Measurements from ENCODE around the gene FBRS.
A peak's percentile ranks its signal among the peaks of the same experiment; 100 is the strongest.
"Not testable (repeated sequence)": the region's sequence is repeated elsewhere in the genome, so short reads cannot be mapped to it uniquely, and the experiment has no call there.

The FBRS gene

DNA sequence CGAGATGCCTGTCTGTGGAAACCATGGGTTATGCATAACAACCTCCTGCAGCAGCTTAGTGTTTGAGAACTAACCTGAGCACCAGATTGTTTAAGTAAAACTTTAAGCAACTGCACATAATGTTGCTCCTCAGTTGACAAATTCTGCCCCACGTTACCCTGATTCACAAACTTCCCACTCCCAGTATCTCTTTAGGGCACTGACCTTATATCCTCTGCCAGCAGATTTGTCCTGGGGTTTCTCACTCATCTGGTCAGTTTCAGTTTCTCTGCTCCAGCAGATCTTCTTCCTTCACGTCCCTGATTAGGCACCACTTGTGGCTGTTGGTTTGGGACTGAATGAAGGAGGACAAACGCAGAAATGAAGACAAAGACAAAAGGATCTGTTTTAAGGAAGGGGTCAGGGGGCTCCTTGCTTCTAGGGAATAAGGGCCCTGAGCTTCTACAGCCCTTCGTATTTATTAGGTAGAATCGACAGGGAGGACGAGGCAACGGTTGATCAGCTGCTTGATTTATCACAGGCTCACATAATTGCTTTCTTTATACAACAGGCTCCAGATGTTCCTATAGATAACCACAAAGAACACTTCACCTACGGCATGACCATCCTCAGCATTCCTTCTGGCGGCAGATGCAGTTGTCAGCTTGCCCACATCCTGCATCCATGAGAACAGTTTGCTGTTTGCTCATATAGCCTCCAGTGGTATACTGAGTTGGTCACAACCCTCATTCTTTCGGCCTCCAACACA lies 34.5 kb upstream of the FBRS start:
- 86 to 92% methylated on average over 10 of the region's 11 CpGs for WGBS, 2 experiments (ENCODE audit: insufficient coverage in 2 of 2)
- Histone ChIP-seq H3K9me3 (ENCODE audit: control insufficient read depth, low read length) (peaks cover 6% of the 10 kb centered on the region), H3K4me1 (ENCODE audit: control insufficient read depth, insufficient read depth, low read length, poor library complexity, severe bottlenecking) (no peaks in the 10 kb centered on the region), H3K27ac (ENCODE audit: low read depth, low read length, severe bottlenecking) (no peak overlapping the region), H3K4me3 (ENCODE audit: extremely low read depth, insufficient read depth, low read length, poor library complexity, severe bottlenecking) (no peak overlapping the region), H3K36me3 (ENCODE audit: control insufficient read depth, insufficient read depth, low read length) (no peaks in the 10 kb centered on the region)

DNA sequence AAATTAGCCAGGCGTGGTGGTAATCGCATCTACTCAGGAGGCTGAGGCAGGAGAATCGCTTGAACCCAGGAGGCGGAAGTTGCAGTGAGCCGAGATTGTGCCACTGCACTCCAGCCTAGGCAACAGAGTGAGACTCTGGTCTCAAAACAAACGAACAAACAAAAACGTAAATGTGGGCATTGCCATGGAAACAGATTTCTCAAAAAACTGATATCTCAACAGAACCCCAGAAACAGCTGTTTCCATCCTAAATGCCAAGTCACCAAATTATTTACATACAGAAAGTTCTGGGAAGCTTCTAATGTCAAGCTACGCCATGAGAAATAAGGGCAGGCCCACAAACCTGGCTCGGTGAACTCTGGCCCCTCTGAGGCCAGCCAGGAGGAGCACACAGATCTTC lies 32.0 kb upstream of the FBRS start:
- no peaks in the 10 kb centered on the region for H3K4me1 ChIP-seq (ENCODE audit: control insufficient read depth, insufficient read depth, low read length, poor library complexity, severe bottlenecking)

DNA sequence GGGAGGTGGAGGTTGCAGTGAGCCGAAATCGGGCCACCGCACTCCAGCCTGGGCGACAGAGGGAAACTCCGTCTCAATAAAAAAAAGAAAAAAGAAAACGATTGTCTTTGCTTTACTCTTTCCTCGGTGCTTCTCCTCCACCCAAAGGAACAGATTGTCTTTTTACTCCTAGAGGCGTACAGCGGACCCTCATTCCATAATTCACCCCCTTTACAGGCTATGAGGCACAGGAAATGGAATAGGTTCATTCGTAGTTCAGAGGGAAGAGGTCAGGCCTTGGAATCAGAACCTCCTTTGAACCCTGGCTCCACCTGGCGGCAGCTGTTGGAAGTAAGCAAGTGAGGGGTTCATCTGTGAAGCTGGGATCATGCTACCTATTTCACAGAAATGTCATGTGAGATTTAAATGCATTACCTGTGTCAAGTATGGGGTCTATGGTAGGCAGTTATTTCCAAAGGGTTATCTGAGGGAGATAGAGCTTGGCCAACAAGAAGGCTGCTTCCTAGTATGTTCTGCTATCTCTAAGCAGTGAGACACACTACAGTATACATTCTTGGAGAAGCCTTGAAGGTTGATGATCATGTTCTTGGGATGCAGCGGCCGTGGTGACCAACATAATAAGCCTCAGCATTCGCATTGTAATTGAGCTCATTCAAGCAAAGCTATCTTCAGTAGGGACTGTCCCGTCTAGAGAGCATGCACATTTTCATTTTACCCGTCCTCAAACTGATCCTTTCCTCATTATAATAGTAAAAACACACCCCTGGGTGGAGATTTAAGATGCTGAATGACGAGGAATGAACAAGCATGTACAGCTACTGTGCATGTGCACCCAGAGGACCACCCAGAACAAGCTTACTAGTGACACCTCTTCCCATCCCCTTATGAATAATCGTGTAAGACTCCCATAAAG lies 29.3 kb upstream of the FBRS start:
- Histone ChIP-seq H3K27ac (ENCODE audit: low read depth, low read length, severe bottlenecking) (no peak overlapping the region), H3K9me3 (ENCODE audit: control insufficient read depth, low read length) (no peaks in the 10 kb centered on the region), H3K36me3 (ENCODE audit: control insufficient read depth, insufficient read depth, low read length) (no peaks in the 10 kb centered on the region), H3K4me3 (ENCODE audit: extremely low read depth, insufficient read depth, low read length, poor library complexity, severe bottlenecking) (no peak overlapping the region), H3K4me1 (ENCODE audit: control insufficient read depth, insufficient read depth, low read length, poor library complexity, severe bottlenecking) (no peaks in the 10 kb centered on the region)
- 49 to 82% methylated on average over 9 to 10 of the region's 18 CpGs for WGBS, 2 experiments (ENCODE audit: insufficient coverage in 2 of 2)

More for the DNA sequence above, 32.0 kb upstream of the FBRS start:
- H3K27ac ChIP-seq (ENCODE audit: low read depth, low read length, severe bottlenecking), result no peak overlapping the region
- no peak overlapping the region for H3K4me3 ChIP-seq (ENCODE audit: extremely low read depth, insufficient read depth, low read length, poor library complexity, severe bottlenecking)
- H3K36me3 ChIP-seq (ENCODE audit: control insufficient read depth, insufficient read depth, low read length), result no peaks in the 10 kb centered on the region
- 87 to 96% methylated on average over 9 of the region's 9 CpGs for WGBS, 2 experiments (ENCODE audit: insufficient coverage in 2 of 2)
- no peaks in the 10 kb centered on the region for H3K9me3 ChIP-seq (ENCODE audit: control insufficient read depth, low read length)

DNA sequence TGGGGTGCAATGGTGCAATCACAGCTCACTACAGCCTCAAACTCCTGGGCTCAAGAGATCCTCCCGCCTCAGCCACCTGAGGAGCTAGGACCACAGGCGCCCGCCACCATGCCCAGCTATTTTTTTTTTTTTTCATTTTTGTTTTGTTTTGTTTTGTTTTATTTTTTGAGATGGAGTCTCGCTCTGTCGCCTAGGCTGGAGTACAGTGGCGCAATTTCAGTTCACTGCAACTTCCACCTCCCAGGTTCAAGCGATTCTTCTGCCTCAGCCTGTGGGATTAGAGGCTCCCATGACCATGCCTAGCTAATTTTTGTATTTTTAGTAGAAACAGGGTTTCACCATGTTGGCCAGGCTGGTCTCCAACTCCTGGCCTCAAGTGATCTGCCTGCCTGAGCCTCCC lies 25.8 kb upstream of the FBRS start:
- not testable (repeated sequence) for H3K4me1 ChIP-seq (ENCODE audit: control insufficient read depth, insufficient read depth, low read length, poor library complexity, severe bottlenecking); H3K4me3 ChIP-seq (ENCODE audit: extremely low read depth, insufficient read depth, low read length, poor library complexity, severe bottlenecking)
- WGBS, 2 experiments (ENCODE audit: insufficient coverage in 2 of 2), result 95 to 100% methylated on average over 4 of the region's 7 CpGs

DNA sequence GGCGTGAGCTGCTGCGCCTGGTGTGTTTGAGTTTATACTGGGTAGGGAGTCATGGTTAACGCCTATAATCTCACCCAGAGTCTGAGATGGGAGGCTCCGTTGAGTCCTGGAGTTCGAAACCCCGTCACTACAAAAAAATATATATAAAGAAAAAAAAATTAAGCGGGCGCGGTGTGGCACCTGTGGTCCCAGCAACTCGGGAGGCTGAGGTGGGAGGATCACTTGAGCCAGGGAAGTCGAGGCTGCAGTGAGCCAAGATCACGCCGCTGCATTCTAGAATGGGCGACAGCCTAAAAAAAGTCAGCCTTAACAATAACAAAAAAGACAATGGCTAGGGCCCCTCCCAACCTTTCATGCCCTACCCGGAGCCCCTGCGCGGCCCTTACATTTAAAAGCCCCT lies 24.7 kb upstream of the FBRS start:
- Histone ChIP-seq H3K27ac (ENCODE audit: low read depth, low read length, severe bottlenecking) (peak overlapping the region; percentile 67), H3K9me3 (ENCODE audit: control insufficient read depth, low read length) (no peaks in the 10 kb centered on the region), H3K36me3 (ENCODE audit: control insufficient read depth, insufficient read depth, low read length) (peaks cover 4% of the 10 kb centered on the region), H3K4me1 (ENCODE audit: control insufficient read depth, insufficient read depth, low read length, poor library complexity, severe bottlenecking) (no peaks in the 10 kb centered on the region), H3K4me3 (ENCODE audit: extremely low read depth, insufficient read depth, low read length, poor library complexity, severe bottlenecking) (peak overlapping the region; percentile 51)
- 95 to 97% methylated on average over 6 to 8 of the region's 17 CpGs for WGBS, 2 experiments (ENCODE audit: insufficient coverage in 2 of 2)

More for the DNA sequence above, 25.8 kb upstream of the FBRS start:
- not testable (repeated sequence) for H3K36me3 ChIP-seq (ENCODE audit: control insufficient read depth, insufficient read depth, low read length); H3K27ac ChIP-seq (ENCODE audit: low read depth, low read length, severe bottlenecking); H3K9me3 ChIP-seq (ENCODE audit: control insufficient read depth, low read length)

DNA sequence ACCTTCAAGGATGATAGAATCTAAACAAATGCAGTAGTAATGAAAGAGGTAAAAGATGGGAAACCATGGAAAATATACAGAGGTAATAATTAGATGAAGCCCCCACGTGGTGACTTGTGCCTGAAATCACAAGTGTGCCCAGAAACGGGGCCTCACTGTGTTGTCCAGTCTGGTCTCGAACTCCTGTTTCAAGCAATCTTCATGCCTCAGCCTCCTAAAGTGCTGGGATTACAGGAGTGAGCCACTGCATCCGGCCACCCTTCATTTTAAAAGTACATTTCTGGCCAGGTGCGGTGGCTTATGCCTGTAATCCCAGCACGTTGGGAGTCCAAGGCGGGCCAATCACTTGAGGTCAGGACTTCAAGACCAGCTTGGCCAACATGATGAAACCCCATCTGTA lies 21.6 kb upstream of the FBRS start:
- H3K9me3 ChIP-seq (ENCODE audit: control insufficient read depth, low read length), result no peaks in the 10 kb centered on the region
- H3K4me3 ChIP-seq (ENCODE audit: extremely low read depth, insufficient read depth, low read length, poor library complexity, severe bottlenecking), result no peak overlapping the region
- WGBS, 2 experiments (ENCODE audit: insufficient coverage in 2 of 2), result 86 to 91% methylated on average over 3 to 5 of the region's 7 CpGs
- H3K4me1 ChIP-seq (ENCODE audit: control insufficient read depth, insufficient read depth, low read length, poor library complexity, severe bottlenecking), result no peaks in the 10 kb centered on the region
- peaks cover 4% of the 10 kb centered on the region for H3K36me3 ChIP-seq (ENCODE audit: control insufficient read depth, insufficient read depth, low read length)
- no peak overlapping the region for H3K27ac ChIP-seq (ENCODE audit: low read depth, low read length, severe bottlenecking)

DNA sequence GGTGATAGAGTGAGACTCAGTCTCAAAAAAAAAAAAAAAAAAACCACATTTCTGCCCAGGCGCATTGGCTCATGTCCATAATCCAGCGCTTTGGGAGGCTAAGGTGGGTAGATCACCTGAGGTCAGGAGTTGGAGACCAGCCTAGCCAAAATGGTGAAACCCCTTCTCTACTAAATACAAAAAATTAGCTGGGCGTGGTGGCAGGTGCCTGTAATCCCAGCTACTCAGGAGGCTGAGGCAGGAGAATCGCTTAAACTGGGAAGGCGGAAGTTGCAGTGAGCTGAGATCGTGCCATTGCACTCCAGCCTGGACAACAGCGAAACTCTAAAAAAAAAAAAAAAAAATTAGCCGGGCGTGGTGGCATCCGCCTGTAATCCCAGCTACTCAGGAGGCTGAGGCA lies 21.1 kb upstream of the FBRS start:
- not testable (repeated sequence) for H3K36me3 ChIP-seq (ENCODE audit: control insufficient read depth, insufficient read depth, low read length); H3K4me1 ChIP-seq (ENCODE audit: control insufficient read depth, insufficient read depth, low read length, poor library complexity, severe bottlenecking); H3K27ac ChIP-seq (ENCODE audit: low read depth, low read length, severe bottlenecking); H3K9me3 ChIP-seq (ENCODE audit: control insufficient read depth, low read length); H3K4me3 ChIP-seq (ENCODE audit: extremely low read depth, insufficient read depth, low read length, poor library complexity, severe bottlenecking)
- 97 to 99% methylated on average over 6 to 7 of the region's 10 CpGs for WGBS, 2 experiments (ENCODE audit: insufficient coverage in 2 of 2)

DNA sequence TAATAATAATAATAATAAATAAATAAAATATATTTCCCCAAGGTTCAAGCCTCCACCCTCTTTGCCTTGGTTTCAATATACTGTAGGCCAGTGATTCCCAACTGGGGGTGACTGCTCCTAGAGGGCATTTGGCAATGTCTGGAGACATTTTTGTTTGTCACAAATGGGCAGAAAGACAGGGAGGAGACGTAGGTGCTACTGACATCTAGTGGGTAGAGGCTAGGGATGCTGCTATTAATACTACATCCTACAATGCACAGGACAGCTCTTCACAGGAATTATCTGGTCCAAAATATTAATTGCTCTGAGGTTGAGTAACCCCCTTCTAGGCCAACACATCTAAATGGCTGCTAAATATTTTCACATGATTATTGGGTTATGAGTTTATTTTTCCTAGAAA lies 20.3 kb upstream of the FBRS start:
- H3K27ac ChIP-seq (ENCODE audit: low read depth, low read length, severe bottlenecking), result no peak overlapping the region
- no peaks in the 10 kb centered on the region for H3K9me3 ChIP-seq (ENCODE audit: control insufficient read depth, low read length)
- no CpG with 5 or more reads among the region's 1 CpG for WGBS, 2 experiments (ENCODE audit: insufficient coverage in 2 of 2)

DNA sequence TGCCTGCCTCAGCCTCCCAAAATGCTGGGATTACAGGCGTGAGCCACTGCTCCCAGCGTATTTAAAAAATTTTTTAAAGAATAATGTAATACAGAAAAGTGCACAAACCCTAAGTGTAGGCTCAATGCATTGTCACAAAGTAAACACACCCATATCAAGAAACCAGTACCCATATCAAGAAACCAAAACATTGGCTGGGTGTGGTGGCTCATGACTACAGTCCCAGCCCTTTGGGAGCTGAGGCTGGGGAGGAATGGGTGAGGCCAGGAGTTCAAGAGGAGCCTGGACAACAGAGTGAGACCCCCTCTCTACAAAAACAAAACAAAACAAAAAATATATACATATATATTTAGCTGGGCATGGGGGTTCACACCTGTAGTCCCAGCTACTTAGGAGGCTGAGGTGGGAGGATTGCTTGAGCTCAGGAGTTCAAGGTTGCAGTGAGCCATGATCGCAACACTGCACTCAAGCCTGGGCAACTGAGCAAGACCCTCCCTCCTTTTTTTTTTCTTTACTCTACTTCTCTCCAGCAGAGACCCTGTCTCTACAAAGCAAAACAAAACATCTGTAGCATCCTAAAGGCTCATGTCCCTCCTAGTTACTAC lies 16.8 kb upstream of the FBRS start:
- Histone ChIP-seq H3K4me1 (ENCODE audit: control insufficient read depth, insufficient read depth, low read length, poor library complexity, severe bottlenecking) (no peaks in the 10 kb centered on the region), H3K9me3 (ENCODE audit: control insufficient read depth, low read length) (no peaks in the 10 kb centered on the region), H3K27ac (ENCODE audit: low read depth, low read length, severe bottlenecking) (no peak overlapping the region), H3K36me3 (ENCODE audit: control insufficient read depth, insufficient read depth, low read length) (peaks cover under 1% of the 10 kb centered on the region), H3K4me3 (ENCODE audit: extremely low read depth, insufficient read depth, low read length, poor library complexity, severe bottlenecking) (no peak overlapping the region)
- WGBS, 2 experiments (ENCODE audit: insufficient coverage in 2 of 2), result 100% methylated on average over 1 of the region's 3 CpGs

More for the DNA sequence above, 20.3 kb upstream of the FBRS start:
- Histone ChIP-seq H3K4me3 (ENCODE audit: extremely low read depth, insufficient read depth, low read length, poor library complexity, severe bottlenecking) (no peak overlapping the region), H3K4me1 (ENCODE audit: control insufficient read depth, insufficient read depth, low read length, poor library complexity, severe bottlenecking) (no peaks in the 10 kb centered on the region), H3K36me3 (ENCODE audit: control insufficient read depth, insufficient read depth, low read length) (peaks cover 4% of the 10 kb centered on the region)

DNA sequence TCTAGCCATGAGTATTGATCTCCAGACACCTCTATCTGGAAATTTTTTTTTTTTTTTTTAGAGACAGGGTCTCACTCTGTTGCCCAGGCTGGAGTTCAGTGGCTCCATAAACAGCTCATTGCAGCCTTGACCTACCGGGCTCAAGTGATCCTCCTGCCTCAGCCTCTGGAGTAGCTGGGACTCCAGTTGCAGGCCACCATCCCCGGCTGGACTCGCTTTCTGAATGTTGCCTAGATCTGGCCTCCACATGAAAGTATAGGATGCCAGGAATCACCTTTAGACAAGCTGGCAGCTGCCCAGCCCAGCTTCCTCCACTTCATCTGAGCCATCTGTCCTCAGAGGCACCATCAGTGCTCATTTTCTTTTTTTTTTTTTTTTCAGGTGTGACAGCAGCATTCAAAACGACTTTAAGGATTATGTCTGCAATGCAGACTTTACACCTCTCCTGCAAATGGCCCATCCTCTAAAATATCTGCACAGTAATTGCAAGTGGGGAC lies 13.8 kb upstream of the FBRS start:
- no peak overlapping the region for H3K4me3 ChIP-seq (ENCODE audit: extremely low read depth, insufficient read depth, low read length, poor library complexity, severe bottlenecking)
- no peaks in the 10 kb centered on the region for H3K4me1 ChIP-seq (ENCODE audit: control insufficient read depth, insufficient read depth, low read length, poor library complexity, severe bottlenecking)
- H3K27ac ChIP-seq (ENCODE audit: low read depth, low read length, severe bottlenecking), result no peak overlapping the region
- no peaks in the 10 kb centered on the region for H3K9me3 ChIP-seq (ENCODE audit: control insufficient read depth, low read length)
- WGBS, 2 experiments (ENCODE audit: insufficient coverage in 2 of 2), result 64 to 100% methylated on average over 2 to 4 of the region's 4 CpGs
- no peaks in the 10 kb centered on the region for H3K36me3 ChIP-seq (ENCODE audit: control insufficient read depth, insufficient read depth, low read length)
